K562 (cell line): ENCODE data around the gene TYW5. TPM values are rescaled to one million over a fixed set of nuclear protein-coding genes. Genes with fewer than 3 reads are reported as not detected.

Experiments used
- ATAC-seq: fragments of 200-7000 bp; cut with Tn5 transposase; 3 replicates; pipeline ENCODE4 v1.9.1; 2020; ENCODE audit warnings: moderate library complexity
- BruUV-seq: library from RNA; stranded (reverse); fragments of 400-500 nt; replicated peaks from 2 replicates; lab custom pipeline; 2021; lab: Mats Ljungman, UMichigan
- CTCF ChIA-PET: fragments of 300-600 bp; formaldehyde crosslinking; extraction: SDS; loops from one replicate; lab custom pipeline; 2021; ENCODE audit warnings: low intra/inter-chr PET ratio; lab: Yijun Ruan, JAX
- POLR2A ChIA-PET: fragments of 300-600, 350-650 bp; sonication (Branson Sonifier 250); formaldehyde crosslinking; extraction: SDS; loops from one replicate; lab custom pipeline; 2021; ENCODE audit warnings: antibody characterized with exemption, inconsistent platforms; lab: Yijun Ruan, JAX
- DNase-seq, 4 experiments: peaks; one replicate each; pipeline versions ENCODE4 v3.0.0 to v3.0.0-alpha.2; 2011 to 2018; ENCODE audit warnings: low spot score in 3 of 4, mixed read lengths in 3 of 4; ENCODE audit errors: extremely low read depth in 1 of 4
- FAIRE-seq: peaks from 2 replicates; lab custom pipeline; 2011; peaks lifted over from hg19 to GRCh38; lab: Jason Lieb, UNC
- H2AFZ ChIP-seq: 2 replicates; pipeline ENCODE4 v1.6.0; 2011; ENCODE audit warnings: low read depth, low read length, control low read depth, inconsistent platforms
- H3K27ac ChIP-seq: fragments of 200-600 bp; 3 replicates; pipeline ENCODE4 v1.8.0; 2011; ENCODE audit warnings: low read depth, mild to moderate bottlenecking, control low read depth, inconsistent platforms, low read length, moderate library complexity, mixed read lengths; ENCODE audit errors: extremely low read depth
- H3K27me3 ChIP-seq, 2 experiments: fragments of 300-600 bp in 1 of 2; 2 replicates in 1 of 2; 3 replicates in 1 of 2; pipeline versions ENCODE4 v1.6.0 to v1.8.0; 2011; ENCODE audit warnings: inconsistent platforms in 2 of 2, low read length in 2 of 2, mild to moderate bottlenecking in 1 of 2, mixed read lengths in 1 of 2, moderate library complexity in 1 of 2; ENCODE audit not compliant: control insufficient read depth in 2 of 2, insufficient read depth in 2 of 2
- H3K36me3 ChIP-seq: fragments of 300-600 bp; 3 replicates; pipeline ENCODE4 v1.8.0; 2011; ENCODE audit warnings: mild to moderate bottlenecking, low read length, inconsistent platforms; ENCODE audit not compliant: control insufficient read depth, insufficient read depth
- H3K4me1 ChIP-seq, 2 experiments: fragments of 200-600 bp in 1 of 2; replicated peaks in 1 of 2; 2 replicates in 1 of 2; 3 replicates in 1 of 2; pipeline versions ENCODE4 v1.5.1 to v1.8.0; 2011; ENCODE audit warnings: inconsistent platforms in 2 of 2, low read length in 2 of 2, mild to moderate bottlenecking in 1 of 2, mixed read lengths in 1 of 2, moderate library complexity in 1 of 2; ENCODE audit not compliant: control insufficient read depth in 2 of 2, insufficient read depth in 2 of 2
- H3K4me2 ChIP-seq: 2 replicates; pipeline ENCODE4 v1.6.1; 2011; ENCODE audit warnings: low read length, control low read depth, inconsistent platforms, mixed read lengths; ENCODE audit not compliant: insufficient read depth
- H3K4me3 ChIP-seq: fragments of 200-600 bp; sonication (generic), shearing (Covaris generic); 2 replicates; pipeline ENCODE4 v1.5.1; 2016; ENCODE audit warnings: control low read depth, inconsistent platforms
- H3K79me2 ChIP-seq: fragments of 200-600 bp; 3 replicates; pipeline ENCODE4 v1.8.0; 2011; ENCODE audit warnings: low read length, inconsistent platforms; ENCODE audit not compliant: control insufficient read depth, insufficient read depth
- H3K9ac ChIP-seq, 2 experiments: 2 replicates each; pipeline versions ENCODE4 v1.6.0 to v1.6.1; 2011; ENCODE audit warnings: low read depth in 2 of 2, low read length in 2 of 2, control low read depth in 1 of 2, inconsistent platforms in 1 of 2, mild to moderate bottlenecking in 1 of 2, mixed read lengths in 1 of 2; ENCODE audit not compliant: insufficient read depth in 1 of 2
- H3K9me1 ChIP-seq: one replicate; pipeline ENCODE4 v1.6.0; 2011; ENCODE audit warnings: inconsistent platforms, mild to moderate bottlenecking, low read length, moderate library complexity; ENCODE audit not compliant: control insufficient read depth, insufficient read depth
- H3K9me3 ChIP-seq: replicated peaks from 2 replicates; pipeline ENCODE4 v1.5.1; 2011; ENCODE audit warnings: low read depth, low read length, inconsistent platforms; ENCODE audit not compliant: control insufficient read depth, insufficient read depth
- H4K20me1 ChIP-seq: replicated peaks from 2 replicates; pipeline ENCODE4 v1.6.1; 2011; ENCODE audit warnings: low read length, inconsistent platforms, mixed read lengths; ENCODE audit not compliant: control insufficient read depth, insufficient read depth
- CREBBP ChIP-seq: IDR thresholded peaks from one replicate; pipeline ENCODE4 v1.6.1; 2012; ENCODE audit warnings: low read depth, mild to moderate bottlenecking, control low read depth, inconsistent platforms, low read length
- ELF1 ChIP-seq: fragments of 200-800 bp; sonication (Bioruptor generic); IDR thresholded peaks from 2 replicates; pipeline ENCODE4 v1.6.1; 2016; ENCODE audit warnings: missing genetic modification characterization, missing compliant biosample characterization
- ILK ChIP-seq: fragments of 450-650 bp; IDR thresholded peaks from 2 replicates; pipeline ENCODE4 v1.6.1; 2016; ENCODE audit warnings: missing genetic modification characterization, low read depth, mild to moderate bottlenecking, missing compliant biosample characterization, moderate library complexity, borderline replicate concordance
- MTF1 ChIP-seq: fragments of 250-450 bp; sonication (Bioruptor Pico); IDR thresholded peaks from 2 replicates; pipeline ENCODE4 v1.9.0; 2021; ENCODE audit warnings: moderate library complexity, mild to moderate bottlenecking, inconsistent platforms, borderline replicate concordance
- NBN ChIP-seq: fragments of 450-650 bp; IDR thresholded peaks from 2 replicates; pipeline ENCODE4 v1.6.1; 2016; ENCODE audit warnings: low read depth, mild to moderate bottlenecking
- THAP7 ChIP-seq: fragments of 250-450 bp; sonication (Bioruptor Pico); IDR thresholded peaks from 2 replicates; pipeline ENCODE4 v1.5.0; 2021
- ZKSCAN3 ChIP-seq: fragments of 250-450 bp; sonication (Bioruptor Pico); IDR thresholded peaks from 2 replicates; pipeline ENCODE4 v1.4.0; 2020
- WGBS: fragments of 100-300 bp; shearing (Covaris generic); methylation state at CpG from one replicate; pipeline ENCODE4 v1.1.6; 2016; ENCODE audit warnings: low coverage, mixed read lengths; ENCODE audit not compliant: insufficient coverage; ENCODE audit errors: missing lambda C conversion rate; 5-methylcytosine and 5-hydroxymethylcytosine counted together
- in situ Hi-C: fragments of 300-500 bp; cut with MboI; formaldehyde crosslinking; loops from 4 replicates; pipeline ENCODE4 v1.15.0; 2018; ENCODE audit warnings: inconsistent platforms, mixed read lengths
- intact Hi-C: fragments of 100-400 bp; cut with micrococcal nuclease; formaldehyde crosslinking; loops from 2 replicates; pipeline ENCODE4 v1.14.2; 2022
- polyA plus RNA-seq, 8 experiments: library from polyadenylated mRNA; depleted of rRNA in 4 of 8; stranded (reverse) in 5 of 8; unstranded in 3 of 8; fragments of >200 nt; fragmentation: Nextera tagmentation in 2 of 8; fragmentation: Illumina TruSeq in 1 of 8; extraction: Ambion mirVana in 2 of 8; extraction: Trizol in 1 of 8; gene quantifications; 2 replicates each; pipeline versions ENCODE4 v1.2.1 to v1.2.3, GENCODE V29; 2011 to 2014; ENCODE audit warnings: inconsistent platforms in 1 of 8, missing spikeins in 1 of 8
- total RNA-seq, 7 experiments: library from RNA; depleted of rRNA in 6 of 7; stranded (reverse); fragments of >200 nt in 6 of 7; fragmentation: Illumina TruSeq in 2 of 7; extraction: Trizol in 2 of 7; gene quantifications; 2 replicates each; pipeline versions ENCODE4 v1.2.1 to v1.2.3, GENCODE V29; 2011 to 2021; ENCODE audit warnings: low replicate concordance in 1 of 7

TYW5 gene
- total and polyA plus RNA-seq, 9 of the 15 experiments (the other 6 are each of a cell fraction or from before 2014, with no cell fraction given), result 3.6 to 7.7 (median 4.6) TPM

GRCh38 chr2:199979398-199979797 is 24.1 kb upstream of the TYW5 start:
- POLR2A ChIA-PET, result interaction anchor here (0.7 kb wide), 1 partner anchor 647 kb away, joined by 3 read pairs; no protein-coding TSS in a partner anchor
- DNase-seq (no peak), FAIRE-seq (no peak), ATAC-seq (no peak)
- Histone ChIP-seq H3K27me3 (no peaks in the 10 kb centered on the region), H3K27ac (no peak overlapping the region), H3K4me3 (no peak overlapping the region), H3K9me3 (no peaks in the 10 kb centered on the region), H3K4me2 (no peak overlapping the region), H4K20me1 (no peaks in the 10 kb centered on the region), H2AFZ (no peak overlapping the region), H3K9me1 (no peaks in the 10 kb centered on the region), H3K36me3 (no peaks in the 10 kb centered on the region), H3K4me1 (no peaks in the 10 kb centered on the region), H3K9ac (no peak overlapping the region), H3K79me2 (no peaks in the 10 kb centered on the region)
- intact Hi-C loops (no loop called here), in situ Hi-C loops (loop anchor here (10.0 kb wide), 1 partner anchor 715 kb away; no protein-coding TSS in a partner anchor)
- TF ChIP-seq ZKSCAN3 (no peak), MTF1 (CRISPR knock-in tag) (no peak), NBN (no peak), CREBBP (no peak), ELF1 (tag) (no peak), ILK (tag) (no peak), THAP7 (CRISPR knock-in tag) (no peak)
- WGBS, result 27% methylated on average over 5 of the region's 5 CpGs
- BruUV-seq, result no TSS peak
- CTCF ChIA-PET, result interaction anchor here (0.8 to 2.5 kb wide), 4 partner anchors 317 to 500 kb away, joined by 3 to 18 read pairs (median 3); no protein-coding TSS in a partner anchor
